ENCODE measurements around the gene CGB8. TPM values are rescaled to one million over a fixed set of nuclear protein-coding genes. Genes with fewer than 3 reads are reported as not detected.

The CGB8 gene
- total and polyA plus RNA-seq, 2 experiments from 2014 or later = not detected

DNA sequence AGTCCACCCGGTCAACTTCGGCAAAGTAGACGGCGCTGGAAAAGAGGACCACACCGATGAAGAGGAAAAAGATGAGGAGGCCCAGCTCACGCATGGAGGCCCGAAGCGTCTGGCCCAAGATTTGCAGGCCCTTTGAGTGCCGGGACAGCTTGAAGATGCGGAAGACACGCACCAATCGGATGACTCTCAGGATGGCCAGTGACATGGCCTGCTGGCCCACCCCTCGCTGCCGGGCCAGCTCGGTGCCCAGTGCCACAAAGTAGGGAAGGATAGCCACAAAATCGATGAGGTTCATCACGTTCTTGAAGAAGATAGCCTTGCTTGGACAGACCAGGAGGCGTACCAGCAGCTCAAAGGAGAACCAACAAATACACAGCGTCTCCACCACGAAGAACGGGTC, 21.5 kb upstream of the CGB8 start:
- no peaks in the 10 kb centered on the region; the same call in 1 of the 2 replicates for H4K20me1 ChIP-seq (replicated peaks; ENCODE audit: insufficient read depth)
- H3K9me3 Mint-ChIP-seq = peaks cover 29% of the 10 kb centered on the region
- H3K27me3 ChIP-seq (ENCODE audit: insufficient read depth) = peaks cover 88% of the 10 kb centered on the region
- H3K27ac ChIP-seq (ENCODE audit: low read depth) = no peak overlapping the region
- no peaks in the 10 kb centered on the region for H3K36me3 ChIP-seq (ENCODE audit: insufficient read depth)
- H3K9me2 ChIP-seq (ENCODE audit: insufficient read depth) = 0 out of 2 replicates have a peak, but pooled peaks cover 6% of the 10 kb centered on the region
- DNase-seq (ENCODE audit: low spot score) (no peak), ATAC-seq (no peak)
- no peaks in the 10 kb centered on the region for H3F3A ChIP-seq (replicated peaks; ENCODE audit: low read depth)
- no peak for TF ChIP-seq NANOG (IDR thresholded peaks at IDR 0.05; ENCODE audit: borderline replicate concordance)
- no peak for TF ChIP-seq EZH2 (IDR thresholded peaks at IDR 0.05; ENCODE audit: low read depth, unreplicated experiment)
- TF ChIP-seq CREB1 (CRISPR knock-in tag; IDR thresholded peaks at IDR 0.05; ENCODE audit: low read depth) = no peak
- TF ChIP-seq, protein P1, sequence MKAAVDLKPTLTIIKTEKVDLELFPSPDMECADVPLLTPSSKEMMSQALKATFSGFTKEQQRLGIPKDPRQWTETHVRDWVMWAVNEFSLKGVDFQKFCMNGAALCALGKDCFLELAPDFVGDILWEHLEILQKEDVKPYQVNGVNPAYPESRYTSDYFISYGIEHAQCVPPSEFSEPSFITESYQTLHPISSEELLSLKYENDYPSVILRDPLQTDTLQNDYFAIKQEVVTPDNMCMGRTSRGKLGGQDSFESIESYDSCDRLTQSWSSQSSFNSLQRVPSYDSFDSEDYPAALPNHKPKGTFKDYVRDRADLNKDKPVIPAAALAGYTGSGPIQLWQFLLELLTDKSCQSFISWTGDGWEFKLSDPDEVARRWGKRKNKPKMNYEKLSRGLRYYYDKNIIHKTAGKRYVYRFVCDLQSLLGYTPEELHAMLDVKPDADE (IDR thresholded peaks at IDR 0.05) = no peak
- TF ChIP-seq ZNF331 (CRISPR knock-in tag; IDR thresholded peaks at IDR 0.05; ENCODE audit: low read depth) = no peak
- H3K4me1 Mint-ChIP-seq = peaks cover 34% of the 10 kb centered on the region
- peak overlapping the region; percentile 21; the same call in 1 of the 3 replicates for H3K4me3 Mint-ChIP-seq
- H3K27ac Mint-ChIP-seq = no peak overlapping the region
- H2AFZ ChIP-seq = no peak overlapping the region
- no peak overlapping the region for H3K4me2 ChIP-seq
- H3K36me3 Mint-ChIP-seq (ENCODE audit: low read depth) = peaks cover 10% of the 10 kb centered on the region
- H3K4me3 ChIP-seq = no peak overlapping the region
- H3K27me3 Mint-ChIP-seq (ENCODE audit: insufficient read depth, low read depth, poor library complexity) = peaks cover 75% of the 10 kb centered on the region
- H3K4me1 ChIP-seq (ENCODE audit: insufficient read depth) = peaks cover 21% of the 10 kb centered on the region
- H3K79me2 ChIP-seq (replicated peaks; ENCODE audit: insufficient read depth) = no peaks in the 10 kb centered on the region

- Histone ChIP-seq H2AFZ (no peak overlapping the region), H3K4me3 (no peak overlapping the region), H3F3A (replicated peaks; ENCODE audit: low read depth) (no peaks in the 10 kb centered on the region), H3K36me3 (ENCODE audit: insufficient read depth) (no peaks in the 10 kb centered on the region), H3K27ac (ENCODE audit: low read depth) (no peak overlapping the region), H3K4me1 (ENCODE audit: insufficient read depth) (peaks cover 29% of the 10 kb centered on the region), H4K20me1 (replicated peaks; ENCODE audit: insufficient read depth) (no peaks in the 10 kb centered on the region; the same call in 1 of the 2 replicates), H3K9me2 (ENCODE audit: insufficient read depth) (0 out of 2 replicates have a peak, but pooled peaks cover 6% of the 10 kb centered on the region), H3K27me3 (ENCODE audit: insufficient read depth) (peaks cover 85% of the 10 kb centered on the region), H3K4me2 (no peak overlapping the region), H3K79me2 (replicated peaks; ENCODE audit: insufficient read depth) (no peaks in the 10 kb centered on the region)
- Mint-ChIP-seq H3K9me3 (peaks cover 29% of the 10 kb centered on the region), H3K27ac (no peak overlapping the region), H3K27me3 (ENCODE audit: insufficient read depth, low read depth, poor library complexity) (peaks cover 71% of the 10 kb centered on the region), H3K4me3 (no peak overlapping the region; the same call in 2 of the 3 replicates), H3K4me1 (peaks cover 39% of the 10 kb centered on the region), H3K36me3 (ENCODE audit: low read depth) (peaks cover 10% of the 10 kb centered on the region)
- no peak for ATAC-seq
- no peak for DNase-seq (ENCODE audit: low spot score)
- no peak for TF ChIP-seq CREB1 (CRISPR knock-in tag; IDR thresholded peaks at IDR 0.05; ENCODE audit: low read depth)
- no peak for TF ChIP-seq ZNF331 (CRISPR knock-in tag; IDR thresholded peaks at IDR 0.05; ENCODE audit: low read depth)
- TF ChIP-seq, protein P2, sequence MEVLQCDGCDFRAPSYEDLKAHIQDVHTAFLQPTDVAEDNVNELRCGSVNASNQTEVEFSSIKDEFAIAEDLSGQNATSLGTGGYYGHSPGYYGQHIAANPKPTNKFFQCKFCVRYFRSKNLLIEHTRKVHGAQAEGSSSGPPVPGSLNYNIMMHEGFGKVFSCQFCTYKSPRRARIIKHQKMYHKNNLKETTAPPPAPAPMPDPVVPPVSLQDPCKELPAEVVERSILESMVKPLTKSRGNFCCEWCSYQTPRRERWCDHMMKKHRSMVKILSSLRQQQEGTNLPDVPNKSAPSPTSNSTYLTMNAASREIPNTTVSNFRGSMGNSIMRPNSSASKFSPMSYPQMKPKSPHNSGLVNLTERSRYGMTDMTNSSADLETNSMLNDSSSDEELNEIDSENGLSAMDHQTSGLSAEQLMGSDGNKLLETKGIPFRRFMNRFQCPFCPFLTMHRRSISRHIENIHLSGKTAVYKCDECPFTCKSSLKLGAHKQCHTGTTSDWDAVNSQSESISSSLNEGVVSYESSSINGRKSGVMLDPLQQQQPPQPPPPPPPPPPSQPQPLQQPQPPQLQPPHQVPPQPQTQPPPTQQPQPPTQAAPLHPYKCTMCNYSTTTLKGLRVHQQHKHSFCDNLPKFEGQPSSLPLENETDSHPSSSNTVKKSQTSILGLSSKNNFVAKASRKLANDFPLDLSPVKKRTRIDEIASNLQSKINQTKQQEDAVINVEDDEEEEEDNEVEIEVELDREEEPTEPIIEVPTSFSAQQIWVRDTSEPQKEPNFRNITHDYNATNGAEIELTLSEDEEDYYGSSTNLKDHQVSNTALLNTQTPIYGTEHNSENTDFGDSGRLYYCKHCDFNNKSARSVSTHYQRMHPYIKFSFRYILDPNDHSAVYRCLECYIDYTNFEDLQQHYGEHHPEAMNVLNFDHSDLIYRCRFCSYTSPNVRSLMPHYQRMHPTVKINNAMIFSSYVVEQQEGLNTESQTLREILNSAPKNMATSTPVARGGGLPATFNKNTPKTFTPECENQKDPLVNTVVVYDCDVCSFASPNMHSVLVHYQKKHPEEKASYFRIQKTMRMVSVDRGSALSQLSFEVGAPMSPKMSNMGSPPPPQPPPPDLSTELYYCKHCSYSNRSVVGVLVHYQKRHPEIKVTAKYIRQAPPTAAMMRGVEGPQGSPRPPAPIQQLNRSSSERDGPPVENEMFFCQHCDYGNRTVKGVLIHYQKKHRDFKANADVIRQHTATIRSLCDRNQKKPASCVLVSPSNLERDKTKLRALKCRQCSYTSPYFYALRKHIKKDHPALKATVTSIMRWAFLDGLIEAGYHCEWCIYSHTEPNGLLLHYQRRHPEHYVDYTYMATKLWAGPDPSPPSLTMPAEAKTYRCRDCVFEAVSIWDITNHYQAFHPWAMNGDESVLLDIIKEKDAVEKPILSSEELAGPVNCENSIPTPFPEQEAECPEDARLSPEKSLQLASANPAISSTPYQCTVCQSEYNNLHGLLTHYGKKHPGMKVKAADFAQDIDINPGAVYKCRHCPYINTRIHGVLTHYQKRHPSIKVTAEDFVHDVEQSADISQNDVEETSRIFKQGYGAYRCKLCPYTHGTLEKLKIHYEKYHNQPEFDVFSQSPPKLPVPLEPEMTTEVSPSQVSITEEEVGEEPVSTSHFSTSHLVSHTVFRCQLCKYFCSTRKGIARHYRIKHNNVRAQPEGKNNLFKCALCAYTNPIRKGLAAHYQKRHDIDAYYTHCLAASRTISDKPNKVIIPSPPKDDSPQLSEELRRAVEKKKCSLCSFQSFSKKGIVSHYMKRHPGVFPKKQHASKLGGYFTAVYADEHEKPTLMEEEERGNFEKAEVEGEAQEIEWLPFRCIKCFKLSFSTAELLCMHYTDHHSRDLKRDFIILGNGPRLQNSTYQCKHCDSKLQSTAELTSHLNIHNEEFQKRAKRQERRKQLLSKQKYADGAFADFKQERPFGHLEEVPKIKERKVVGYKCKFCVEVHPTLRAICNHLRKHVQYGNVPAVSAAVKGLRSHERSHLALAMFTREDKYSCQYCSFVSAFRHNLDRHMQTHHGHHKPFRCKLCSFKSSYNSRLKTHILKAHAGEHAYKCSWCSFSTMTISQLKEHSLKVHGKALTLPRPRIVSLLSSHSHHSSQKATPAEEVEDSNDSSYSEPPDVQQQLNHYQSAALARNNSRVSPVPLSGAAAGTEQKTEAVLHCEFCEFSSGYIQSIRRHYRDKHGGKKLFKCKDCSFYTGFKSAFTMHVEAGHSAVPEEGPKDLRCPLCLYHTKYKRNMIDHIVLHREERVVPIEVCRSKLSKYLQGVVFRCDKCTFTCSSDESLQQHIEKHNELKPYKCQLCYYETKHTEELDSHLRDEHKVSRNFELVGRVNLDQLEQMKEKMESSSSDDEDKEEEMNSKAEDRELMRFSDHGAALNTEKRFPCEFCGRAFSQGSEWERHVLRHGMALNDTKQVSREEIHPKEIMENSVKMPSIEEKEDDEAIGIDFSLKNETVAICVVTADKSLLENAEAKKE (CRISPR knock-in tag; IDR thresholded peaks at IDR 0.05) = no peak
- TF ChIP-seq ZNF114 (CRISPR knock-in tag; IDR thresholded peaks at IDR 0.05) = no peak
- TF ChIP-seq, protein P3, sequence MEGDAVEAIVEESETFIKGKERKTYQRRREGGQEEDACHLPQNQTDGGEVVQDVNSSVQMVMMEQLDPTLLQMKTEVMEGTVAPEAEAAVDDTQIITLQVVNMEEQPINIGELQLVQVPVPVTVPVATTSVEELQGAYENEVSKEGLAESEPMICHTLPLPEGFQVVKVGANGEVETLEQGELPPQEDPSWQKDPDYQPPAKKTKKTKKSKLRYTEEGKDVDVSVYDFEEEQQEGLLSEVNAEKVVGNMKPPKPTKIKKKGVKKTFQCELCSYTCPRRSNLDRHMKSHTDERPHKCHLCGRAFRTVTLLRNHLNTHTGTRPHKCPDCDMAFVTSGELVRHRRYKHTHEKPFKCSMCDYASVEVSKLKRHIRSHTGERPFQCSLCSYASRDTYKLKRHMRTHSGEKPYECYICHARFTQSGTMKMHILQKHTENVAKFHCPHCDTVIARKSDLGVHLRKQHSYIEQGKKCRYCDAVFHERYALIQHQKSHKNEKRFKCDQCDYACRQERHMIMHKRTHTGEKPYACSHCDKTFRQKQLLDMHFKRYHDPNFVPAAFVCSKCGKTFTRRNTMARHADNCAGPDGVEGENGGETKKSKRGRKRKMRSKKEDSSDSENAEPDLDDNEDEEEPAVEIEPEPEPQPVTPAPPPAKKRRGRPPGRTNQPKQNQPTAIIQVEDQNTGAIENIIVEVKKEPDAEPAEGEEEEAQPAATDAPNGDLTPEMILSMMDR (conservative IDR thresholded peaks at IDR 0.05; ENCODE audit: low read depth in 2 of 2) = no peak
- TF ChIP-seq NANOG (IDR thresholded peaks at IDR 0.05; ENCODE audit: borderline replicate concordance) = no peak
- TF ChIP-seq, protein P1 (IDR thresholded peaks at IDR 0.05) = no peak
- TF ChIP-seq POLR2AphosphoS5 (IDR thresholded peaks at IDR 0.05; ENCODE audit: low read depth) = no peak
These were observed 20.1 kb upstream of the CGB8 start for GRCh38 chr19:49069026-49069425.
